Gastroesophageal sphincter (tissue), 4 donors: Measurements from ENCODE around the gene TIMM22. TPM values are rescaled to one million over a fixed set of nuclear protein-coding genes. Genes with fewer than 3 reads are reported as not detected.
A peak's percentile ranks its signal among the peaks of the same experiment; 100 is the strongest.

Source experiments
- ATAC-seq: fragments of 150-250 bp; one replicate; pipeline ENCODE4 v1.9.1; 2016; ENCODE audit warnings: mild to moderate bottlenecking, moderate library complexity
- H3K27ac ChIP-seq, 4 donors: fragments of 200-600 bp; sonication (generic) in 3 of 4; 1 replicate in 3 of 4; 2 replicates in 1 of 4; pipeline ENCODE4 v1.5.1; 2016 to 2019
- H3K27me3 ChIP-seq: fragments of 200-600 bp; sonication (generic); one replicate; pipeline ENCODE4 v1.5.1; 2019
- H3K36me3 ChIP-seq, 2 donors: fragments of 200-600 bp; sonication (generic); one replicate each; pipeline ENCODE4 v1.5.1; 2019; ENCODE audit warnings: control low read depth in 1 of 2
- H3K4me1 ChIP-seq, 3 donors: fragments of 200-600 bp; sonication (generic); 1 replicate in 2 of 3; 2 replicates in 1 of 3; pipeline ENCODE4 v1.5.1; 2016 to 2019; ENCODE audit warnings: control low read depth in 2 of 3
- H3K4me3 ChIP-seq, 2 donors: fragments of 200-600 bp; sonication (generic); one replicate each; pipeline ENCODE4 v1.5.1; 2019; ENCODE audit warnings: mild to moderate bottlenecking in 1 of 2, moderate library complexity in 1 of 2
- H3K9me3 ChIP-seq, 3 donors: fragments of 200-600 bp; sonication (generic); one replicate each; pipeline ENCODE4 v1.5.1; 2017 to 2019; ENCODE audit warnings: control low read depth in 2 of 3
- EP300 ChIP-seq: sonication (generic); formaldehyde crosslinking; IDR thresholded peaks from one replicate; pipeline ENCODE4 v1.6.1; 2017; ENCODE audit warnings: antibody characterized with exemption, mild to moderate bottlenecking
- POLR2A ChIP-seq, 2 donors: fragments of 450-650 bp; IDR thresholded peaks; one replicate each; pipeline ENCODE4 v1.6.1; 2017; ENCODE audit warnings: antibody characterized with exemption in 2 of 2, mild to moderate bottlenecking in 2 of 2, moderate library complexity in 1 of 2
- POLR2AphosphoS5 ChIP-seq: sonication (generic); formaldehyde crosslinking; IDR thresholded peaks from one replicate; pipeline ENCODE4 v1.6.1; 2017; ENCODE audit warnings: antibody characterized with exemption
- WGBS, 2 donors: methylation state at CpG; one replicate each; pipeline ENCODE4 v1.1.5; 2018; ENCODE audit warnings: low coverage in 1 of 2; 5-methylcytosine and 5-hydroxymethylcytosine counted together
- total RNA-seq, 4 donors: library from RNA; depleted of rRNA; stranded (reverse); fragments of >200 nt; gene quantifications; one replicate each; pipeline ENCODE4 v1.1.0, GENCODE V29; 2016
- TF ChIP-seq, protein P1 (sequence below), 4 experiments: fragments of 200-600 bp in 2 of 4; fragments of 450-650 bp in 2 of 4; sonication (generic) in 1 of 4; IDR thresholded peaks; one replicate each; pipeline ENCODE4 v1.5.1; 2017 to 2019; ENCODE audit warnings: antibody characterized with exemption in 4 of 4, mild to moderate bottlenecking in 2 of 4, moderate library complexity in 2 of 4

TIMM22 gene
- total RNA-seq, 4 donors from 2014 or later, result 13.7 to 20.9 (median 16.0) TPM

GRCh38 chr17:1010586-1010985 lies 13.7 kb downstream of the TIMM22 start:
- no peak overlapping the region for H3K4me3 ChIP-seq
- H3K27me3 ChIP-seq, result no peaks in the 10 kb centered on the region
- no peaks in the 10 kb centered on the region for H3K9me3 ChIP-seq
- no peak for TF ChIP-seq POLR2AphosphoS5
- TF ChIP-seq, protein P1, sequence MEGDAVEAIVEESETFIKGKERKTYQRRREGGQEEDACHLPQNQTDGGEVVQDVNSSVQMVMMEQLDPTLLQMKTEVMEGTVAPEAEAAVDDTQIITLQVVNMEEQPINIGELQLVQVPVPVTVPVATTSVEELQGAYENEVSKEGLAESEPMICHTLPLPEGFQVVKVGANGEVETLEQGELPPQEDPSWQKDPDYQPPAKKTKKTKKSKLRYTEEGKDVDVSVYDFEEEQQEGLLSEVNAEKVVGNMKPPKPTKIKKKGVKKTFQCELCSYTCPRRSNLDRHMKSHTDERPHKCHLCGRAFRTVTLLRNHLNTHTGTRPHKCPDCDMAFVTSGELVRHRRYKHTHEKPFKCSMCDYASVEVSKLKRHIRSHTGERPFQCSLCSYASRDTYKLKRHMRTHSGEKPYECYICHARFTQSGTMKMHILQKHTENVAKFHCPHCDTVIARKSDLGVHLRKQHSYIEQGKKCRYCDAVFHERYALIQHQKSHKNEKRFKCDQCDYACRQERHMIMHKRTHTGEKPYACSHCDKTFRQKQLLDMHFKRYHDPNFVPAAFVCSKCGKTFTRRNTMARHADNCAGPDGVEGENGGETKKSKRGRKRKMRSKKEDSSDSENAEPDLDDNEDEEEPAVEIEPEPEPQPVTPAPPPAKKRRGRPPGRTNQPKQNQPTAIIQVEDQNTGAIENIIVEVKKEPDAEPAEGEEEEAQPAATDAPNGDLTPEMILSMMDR (IDR thresholded peaks at IDR 0.05), result no peak
- no peak for TF ChIP-seq EP300
- TF ChIP-seq POLR2A (IDR thresholded peaks at IDR 0.05), result no peak
- H3K36me3 ChIP-seq, result peaks cover 0 to 78% of the 10 kb centered on the region in 2 donors
- H3K27ac ChIP-seq, result peak overlapping the region in 2 of 4 donors; percentile 80 to 84
- H3K4me1 ChIP-seq, result peaks cover 4 to 71% (median 33%) of the 10 kb centered on the region in 3 donors
- ATAC-seq, result no peak
- no CpG with 5 or more reads among the region's 14 CpGs for WGBS, 2 donors

- Histone ChIP-seq H3K27ac (peak overlapping the region in 2 of 4 donors; percentile 80 to 84), H3K36me3 (peaks cover 0 to 74% of the 10 kb centered on the region in 2 donors), H3K27me3 (no peaks in the 10 kb centered on the region), H3K4me1 (peaks cover 3 to 65% (median 28%) of the 10 kb centered on the region in 3 donors), H3K9me3 (no peaks in the 10 kb centered on the region), H3K4me3 (no peak overlapping the region)
- WGBS, 2 donors, result 49% methylated on average over 3 of the region's 10 CpGs; no CpG with 5 or more reads in 1 of the 2 donors
- ATAC-seq, result no peak
- TF ChIP-seq POLR2AphosphoS5, result no peak
- TF ChIP-seq EP300, result no peak
- TF ChIP-seq POLR2A (IDR thresholded peaks at IDR 0.05), result no peak
- TF ChIP-seq, protein P1 (IDR thresholded peaks at IDR 0.05), result no peak
These were observed 14.2 kb downstream of the TIMM22 start for GRCh38 chr17:1011138-1011537.

DNA sequence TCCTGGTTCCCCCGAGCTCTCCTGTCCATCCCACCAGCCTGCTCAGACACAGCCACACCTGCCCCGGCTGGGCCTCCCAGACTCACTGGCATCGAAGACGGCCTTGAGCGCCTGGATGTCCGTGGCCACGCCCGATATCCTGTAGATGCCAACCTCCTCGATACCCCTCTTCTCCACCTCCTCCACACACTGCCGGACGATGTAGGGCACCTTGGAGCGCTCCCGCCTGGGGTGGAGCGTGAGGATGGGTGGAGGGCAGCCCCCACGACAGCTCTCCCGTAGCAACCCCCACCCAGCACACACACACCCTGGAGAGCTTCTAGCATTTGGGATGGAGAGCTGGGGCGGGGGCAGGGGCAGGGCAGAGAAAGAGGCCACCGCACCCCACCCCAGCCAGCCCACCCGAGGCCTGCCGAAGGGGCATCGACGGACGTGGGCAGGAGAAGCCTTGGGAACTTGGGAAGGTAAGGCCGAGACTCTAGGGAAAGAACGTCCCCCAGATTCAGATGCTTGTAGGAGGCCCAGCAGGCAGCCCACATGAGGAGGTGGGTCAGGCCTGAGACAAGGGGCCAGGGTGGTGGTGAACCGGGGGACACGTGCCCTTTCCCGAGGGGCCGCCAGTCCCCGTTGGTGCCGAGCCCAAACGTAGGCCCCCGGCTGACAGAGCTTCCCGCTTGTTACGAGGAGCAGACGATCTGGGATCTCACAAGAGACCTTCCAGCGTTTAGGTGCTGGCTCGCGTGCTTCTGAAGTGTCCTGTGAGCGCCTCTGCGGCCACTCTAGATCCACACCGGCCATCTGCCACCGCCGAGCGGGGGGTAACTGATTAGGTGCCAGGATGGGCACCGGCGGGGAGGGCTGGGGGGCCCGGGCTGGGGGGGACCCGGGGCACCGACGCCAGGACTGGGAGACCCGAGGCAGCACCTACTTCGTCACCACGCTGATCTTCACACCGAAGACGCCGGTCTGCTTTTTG lies 15.1 kb downstream of the TIMM22 start:
- Histone ChIP-seq H3K9me3 (no peaks in the 10 kb centered on the region), H3K4me3 (no peak overlapping the region), H3K27me3 (no peaks in the 10 kb centered on the region), H3K4me1 (peaks cover 0 to 58% (median 23%) of the 10 kb centered on the region in 3 donors), H3K36me3 (peaks cover 0 to 67% of the 10 kb centered on the region in 2 donors), H3K27ac (peak overlapping the region in 1 of 4 donors; percentile 31)
- TF ChIP-seq POLR2AphosphoS5 (no peak), POLR2A (IDR thresholded peaks at IDR 0.05) (no peak), EP300 (no peak)
- TF ChIP-seq, protein P1 (IDR thresholded peaks at IDR 0.05), result no peak
- 90 to 93% methylated on average over 12 of the region's 57 CpGs for WGBS, 2 donors
- ATAC-seq, result no peak

DNA sequence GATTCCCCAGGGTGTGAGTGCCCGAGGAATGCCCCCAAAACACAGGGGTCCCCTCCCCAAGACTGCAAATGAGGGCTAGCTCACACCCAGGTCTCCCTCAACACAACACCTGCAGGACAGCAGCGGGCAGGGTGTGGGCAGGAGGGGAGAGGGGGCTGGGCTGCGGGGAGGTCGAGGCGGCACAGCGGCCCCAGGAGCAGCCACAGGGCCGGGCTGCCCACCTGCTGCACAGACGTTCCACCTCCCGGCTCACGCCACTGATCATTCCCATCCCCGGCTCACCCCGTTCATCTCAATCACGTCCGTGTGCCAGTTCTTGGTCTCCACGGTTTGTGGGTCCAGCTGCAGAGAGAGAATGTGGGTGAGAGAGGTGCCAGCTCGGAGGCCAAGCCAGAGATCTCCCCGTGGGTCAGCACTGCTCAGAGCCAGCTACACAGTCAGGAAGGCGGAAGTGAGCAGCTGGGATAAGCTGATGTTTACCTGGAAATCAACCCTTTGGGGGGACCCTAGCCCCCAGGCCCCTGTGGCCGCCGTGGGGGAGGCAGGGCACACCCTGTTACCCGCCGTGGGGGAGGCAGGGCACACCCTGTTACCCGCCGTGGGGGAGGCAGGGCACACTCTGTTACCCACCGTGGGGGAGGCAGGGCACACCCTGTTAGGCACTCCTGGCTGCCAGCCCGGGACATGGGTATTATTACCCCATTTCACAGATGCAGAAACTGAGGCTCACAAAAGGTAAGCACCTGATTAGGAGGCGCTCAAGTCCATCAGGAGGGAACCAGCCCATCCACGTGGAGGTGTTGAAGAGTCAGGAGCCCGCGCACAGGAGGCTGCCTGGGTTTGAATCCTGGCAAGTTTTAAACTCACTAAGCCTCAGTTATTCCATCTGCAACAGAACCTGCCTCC lies 16.1 kb downstream of the TIMM22 start:
- 80 to 100% methylated on average over 1 to 2 of the region's 30 CpGs for WGBS, 2 donors
- ATAC-seq, result no peak
- H3K9me3 ChIP-seq, result no peaks in the 10 kb centered on the region
- TF ChIP-seq, protein P1 (IDR thresholded peaks at IDR 0.05), result no peak
- TF ChIP-seq EP300, result no peak
- no peak for TF ChIP-seq POLR2A (IDR thresholded peaks at IDR 0.05)
- no peak for TF ChIP-seq POLR2AphosphoS5
- no peak overlapping the region for H3K4me3 ChIP-seq
- peak overlapping the region in 2 of 4 donors; percentile 6 to 31 for H3K27ac ChIP-seq
- peaks cover 0 to 53% (median 13%) of the 10 kb centered on the region in 3 donors for H3K4me1 ChIP-seq
- H3K36me3 ChIP-seq, result peaks cover 0 to 57% of the 10 kb centered on the region in 2 donors
- H3K27me3 ChIP-seq, result no peaks in the 10 kb centered on the region
